HG02763 (cell line): ENCODE data around the gene SCN4A.
"Not testable (repeated sequence)": the region's sequence is repeated elsewhere in the genome, so short reads cannot be mapped to it uniquely, and the experiment has no call there.

Experiments
- ATAC-seq: cut with Tn5 transposase; IDR thresholded peaks from one replicate; pipeline ENCODE4 v1.9.1; 2021; ENCODE audit warnings: mild to moderate bottlenecking, moderate library complexity; ENCODE audit not compliant: unreplicated experiment

Gene SCN4A

DNA sequence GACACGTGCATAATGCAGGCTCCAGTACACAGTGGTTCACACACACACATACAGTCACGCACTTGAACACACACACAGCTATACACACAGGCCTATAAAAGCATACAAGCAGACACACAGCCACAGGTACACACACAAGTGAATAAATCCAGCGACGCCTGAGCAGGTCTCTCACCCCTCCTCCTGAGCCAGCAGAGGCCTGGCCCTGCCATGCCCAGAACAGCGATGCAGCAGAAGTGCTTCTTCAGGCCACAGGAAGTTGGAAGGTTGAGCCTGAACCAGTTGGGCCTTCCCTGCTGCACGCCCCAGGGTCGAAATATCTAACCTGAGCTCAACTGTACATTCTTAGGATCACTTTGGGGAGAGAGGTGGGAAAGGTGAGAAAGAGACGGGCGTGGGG is 33.3 kb downstream of the SCN4A start:
- ATAC-seq, result no peak

DNA sequence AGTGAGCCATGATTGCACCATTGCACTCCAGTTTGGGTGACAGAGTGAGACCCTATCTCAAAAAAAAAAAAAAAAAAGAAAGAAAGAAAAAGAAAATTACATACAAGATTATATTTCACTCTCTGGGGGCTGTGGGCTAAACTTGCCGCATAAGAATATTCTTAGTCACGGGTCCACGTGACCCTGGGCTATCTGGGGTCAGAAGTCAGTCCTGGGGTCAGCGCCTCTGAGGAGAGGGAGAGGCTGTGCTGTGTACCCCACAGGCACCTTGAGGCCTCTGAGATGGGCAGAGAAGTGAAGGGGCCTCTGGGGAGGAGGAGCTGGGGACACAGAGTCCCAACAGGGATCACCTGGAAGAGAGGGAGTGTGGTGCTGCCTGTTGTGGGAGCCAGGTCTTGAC is 34.8 kb downstream of the SCN4A start:
- no peak for ATAC-seq

DNA sequence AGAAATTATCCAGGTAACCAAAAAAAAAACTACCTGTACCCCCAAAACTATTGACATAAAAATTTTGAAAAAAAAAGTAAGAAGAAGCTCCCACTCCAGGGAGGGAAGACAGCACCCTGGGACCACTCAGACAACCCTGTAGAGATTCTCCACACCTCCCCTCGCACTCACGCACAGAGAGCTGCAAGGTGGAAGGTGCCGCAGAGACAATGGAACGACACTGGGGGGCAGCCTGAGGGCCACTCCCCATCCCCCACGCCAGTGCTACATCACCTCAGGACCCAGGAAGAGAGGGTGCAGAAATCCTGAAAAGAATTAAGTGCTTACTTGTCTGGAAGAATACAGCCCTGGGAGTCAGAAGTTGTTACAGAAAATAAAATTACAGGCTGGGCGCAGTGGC is 35.4 kb downstream of the SCN4A start:
- ATAC-seq, result no peak

DNA sequence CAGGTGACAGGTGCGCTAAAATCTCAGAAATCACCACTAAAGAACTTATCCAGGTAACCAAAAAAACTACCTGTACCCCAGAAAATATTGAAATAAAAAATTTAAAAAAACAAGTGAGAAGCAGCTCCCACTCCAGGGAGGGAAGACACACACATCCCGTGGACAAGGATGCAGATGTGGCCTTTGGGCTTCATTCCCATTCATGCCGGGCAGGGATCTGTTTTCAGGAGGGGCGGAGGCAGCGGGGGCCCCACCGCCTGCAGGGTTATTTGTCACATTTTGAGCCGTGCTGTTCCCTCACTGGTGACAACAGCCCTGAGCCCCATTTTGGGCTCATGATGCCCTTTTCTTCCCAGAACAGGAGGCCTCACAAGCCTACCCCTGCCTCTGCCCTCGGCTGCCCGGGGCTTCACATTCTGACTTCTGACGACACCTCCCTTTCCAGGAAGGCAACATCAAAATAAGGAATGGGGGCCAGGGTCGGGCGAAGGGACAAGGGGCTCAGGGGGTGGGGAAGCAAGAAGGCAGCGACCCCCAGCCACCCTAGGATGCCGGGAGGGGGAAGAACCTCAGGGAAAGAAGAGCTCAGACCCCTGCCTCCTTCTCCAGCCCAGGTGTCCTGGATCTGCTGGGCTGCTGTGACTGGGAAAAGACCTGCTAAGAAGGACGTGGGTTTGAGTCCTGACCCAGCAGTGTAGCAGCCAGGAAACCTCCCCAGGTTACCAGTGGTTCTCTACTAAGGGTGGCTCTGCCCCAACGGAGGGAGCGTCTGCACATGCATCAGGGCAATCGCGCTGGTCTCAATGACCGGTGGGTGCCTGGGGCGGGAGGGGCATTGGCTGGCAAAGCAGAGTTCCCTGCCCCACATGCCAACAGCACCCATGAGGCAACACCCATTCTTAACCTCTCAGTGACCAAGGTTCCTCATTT is 38.3 kb downstream of the SCN4A start:
- ATAC-seq, result no peak

DNA sequence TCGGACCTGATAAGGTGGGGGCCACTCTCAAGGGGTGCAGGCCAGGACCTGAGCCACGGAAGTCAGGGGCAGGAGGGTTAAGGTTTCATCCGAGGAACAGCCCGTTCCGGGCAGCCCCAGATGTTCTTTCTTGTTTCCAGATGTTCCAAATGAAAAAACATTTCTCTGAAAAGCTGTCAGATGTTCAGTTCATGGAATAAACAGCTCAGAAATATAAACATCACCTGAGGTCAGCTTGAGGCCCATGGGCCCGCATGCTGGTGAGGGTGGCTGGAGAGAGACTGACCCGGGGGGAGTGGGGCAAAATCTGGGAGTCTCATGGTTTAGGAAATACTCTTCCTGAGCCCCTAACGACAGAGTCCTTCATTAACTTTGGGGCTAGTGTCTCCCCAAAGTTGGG is 39.1 kb downstream of the SCN4A start:
- no peak for ATAC-seq

DNA sequence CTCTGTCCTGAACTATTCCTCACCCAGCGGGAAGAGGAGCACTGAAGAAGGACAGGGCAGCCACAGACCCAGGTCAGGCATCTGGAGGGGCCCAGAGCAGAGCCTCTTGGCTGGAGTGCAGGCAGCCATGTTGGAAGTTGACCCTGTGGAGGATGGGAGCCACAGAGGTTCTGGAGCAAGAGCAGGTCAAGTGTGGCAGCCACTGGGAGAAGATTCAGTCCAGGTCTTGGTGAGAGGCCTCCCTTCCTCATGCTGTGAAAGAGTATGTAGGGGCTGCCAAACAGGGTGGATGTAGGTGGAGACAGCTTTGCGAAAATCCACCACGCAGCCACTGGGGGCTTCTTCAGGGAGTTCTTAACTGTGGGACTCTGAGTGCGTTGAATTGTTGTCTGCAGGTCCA is 40.0 kb downstream of the SCN4A start:
- peak; percentile 1 for ATAC-seq

DNA sequence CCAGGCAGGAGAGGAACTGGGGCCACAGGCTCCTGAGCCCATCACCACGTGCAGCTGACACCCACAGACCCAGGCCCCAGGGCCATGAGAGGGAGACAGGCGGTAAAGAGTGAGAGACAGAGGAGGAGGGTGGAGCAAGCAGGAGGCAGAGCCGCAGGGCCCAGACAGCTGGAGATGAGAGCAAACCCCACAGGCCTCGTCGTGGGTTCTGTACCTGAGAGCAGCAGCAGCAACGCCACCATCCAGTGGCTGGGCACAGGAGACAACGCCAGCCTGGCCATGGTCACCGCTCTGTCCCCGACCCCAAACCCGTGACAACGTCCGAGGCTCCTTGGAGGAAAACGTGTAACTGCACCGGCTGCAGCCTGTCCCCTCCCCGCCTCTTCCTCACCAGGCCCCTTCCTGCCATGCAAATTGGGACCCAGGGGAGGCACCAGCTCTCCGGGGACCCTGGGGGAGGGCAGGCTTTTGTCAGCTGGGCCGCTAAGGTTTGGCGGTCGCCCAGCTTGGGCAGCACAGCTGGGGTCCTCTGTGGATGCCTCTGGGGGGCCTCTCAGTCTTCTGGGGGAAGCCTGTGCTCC is 40.6 kb downstream of the SCN4A start, which contains the start of gene CD79B:
TSS of gene CD79B (minus strand) at position 351 of the 581 bp plus-strand sequence. CDS start at position 281, 70 bp downstream.
- ATAC-seq, result peak; percentile 78

DNA sequence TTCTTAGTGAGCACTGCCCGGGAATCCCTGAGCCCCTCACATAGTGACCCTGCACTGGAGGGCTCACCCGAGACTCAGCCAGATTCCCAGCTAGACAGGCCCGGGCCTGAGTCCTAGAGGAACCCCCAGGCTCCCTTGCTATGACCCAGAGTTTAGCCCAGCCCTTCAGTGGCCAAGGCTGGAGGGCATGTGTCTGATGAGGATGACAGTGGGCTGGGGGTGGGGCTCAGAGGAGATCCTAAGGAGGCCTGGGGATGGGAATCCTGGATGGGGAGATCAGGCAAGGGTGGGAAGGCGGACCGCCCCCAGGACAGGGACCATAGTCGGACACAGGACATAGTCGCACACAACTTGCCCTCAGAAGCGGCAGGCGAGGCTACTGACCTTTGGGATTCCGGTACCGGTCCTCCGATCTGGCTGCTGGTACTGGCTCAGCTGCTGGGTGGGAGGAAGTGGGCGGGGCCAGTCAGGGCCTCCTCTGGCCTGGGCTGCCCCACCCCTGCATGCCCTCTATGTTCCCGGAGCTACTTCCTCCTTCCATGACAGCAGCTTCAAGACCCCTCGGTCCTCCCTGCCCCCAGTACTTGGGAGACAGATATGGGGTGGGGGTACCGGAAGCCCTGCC is 41.7 kb downstream of the SCN4A start:
- ATAC-seq, result peak; percentile 33

DNA sequence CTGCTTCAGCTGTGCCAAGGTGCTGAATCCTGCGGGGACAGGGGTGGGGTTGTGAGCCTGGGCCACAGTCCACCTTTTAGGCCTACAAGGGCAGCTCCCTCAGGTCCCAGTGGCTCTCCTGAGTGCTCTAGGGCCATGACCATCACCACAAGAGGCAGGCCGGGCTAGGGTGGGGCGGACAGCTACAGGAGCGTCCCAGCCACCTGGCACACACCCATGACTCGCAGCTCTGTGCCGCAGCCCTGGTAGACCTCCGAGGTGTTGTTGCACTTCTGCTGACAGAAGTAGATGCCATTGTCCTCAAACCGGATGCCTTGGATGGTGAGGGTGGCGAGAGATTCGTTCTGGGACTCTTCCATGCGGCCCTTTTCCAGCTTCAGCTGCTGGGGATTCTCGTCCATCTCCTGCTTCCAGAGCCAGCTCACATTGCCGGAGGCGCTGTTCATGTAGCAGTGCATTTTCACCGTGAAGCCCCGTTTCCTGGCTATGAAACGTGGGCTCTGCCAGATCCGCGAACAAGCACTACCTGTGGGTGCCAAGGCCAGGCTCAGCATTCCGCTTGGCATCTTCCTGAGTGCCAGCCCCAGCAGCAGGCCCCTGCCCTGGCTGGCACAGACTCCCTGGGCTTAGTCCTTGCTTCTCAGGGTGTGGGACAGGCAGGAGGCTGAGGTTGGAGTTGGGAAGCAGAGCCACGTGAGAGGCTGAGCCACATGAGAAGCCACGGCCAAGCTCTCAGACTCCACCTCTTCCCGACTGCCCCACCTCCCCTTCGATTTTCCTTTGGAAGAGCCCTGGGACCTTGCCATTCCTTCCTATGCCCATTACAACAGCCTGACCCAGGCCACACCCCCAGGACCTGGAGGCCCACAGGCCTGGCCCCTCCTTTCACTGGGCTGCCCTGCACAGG is 42.6 kb downstream of the SCN4A start:
- ATAC-seq, result no peak

DNA sequence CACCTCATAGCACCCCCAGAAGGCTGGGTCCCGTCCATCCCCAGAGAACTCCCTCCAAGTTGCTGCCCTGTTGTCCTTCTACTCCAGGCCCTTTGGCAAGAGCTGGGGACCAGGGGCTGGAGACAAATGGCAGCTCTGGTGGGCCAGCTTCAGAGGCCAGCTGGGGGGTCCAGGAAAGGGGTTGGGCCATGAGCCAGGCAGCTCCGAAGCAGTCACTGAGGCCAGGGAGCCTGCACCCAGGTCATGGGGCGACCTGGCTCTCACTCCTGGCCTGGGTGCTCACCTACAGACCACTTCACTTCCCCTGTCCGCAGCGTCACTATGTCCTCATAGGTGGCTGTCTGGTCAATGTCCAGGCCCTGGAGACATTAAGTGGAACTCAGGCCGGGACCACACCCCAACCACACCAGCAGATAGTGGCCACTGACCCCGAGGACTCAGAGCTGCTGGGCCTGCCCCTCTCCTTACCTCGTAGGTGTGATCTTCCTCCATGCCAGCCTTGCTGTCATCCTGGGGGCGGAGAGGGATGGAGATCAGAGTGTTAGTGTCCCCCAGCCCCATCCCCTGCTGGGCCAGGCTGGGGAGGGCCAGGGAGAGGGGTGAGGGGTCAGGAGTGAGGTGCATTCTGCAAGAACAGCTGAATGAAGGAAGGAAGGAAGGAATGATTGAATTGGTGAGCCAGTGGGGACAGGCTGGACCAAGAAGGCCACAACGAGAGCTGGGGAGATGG is 43.6 kb downstream of the SCN4A start:
- ATAC-seq, result no peak

DNA sequence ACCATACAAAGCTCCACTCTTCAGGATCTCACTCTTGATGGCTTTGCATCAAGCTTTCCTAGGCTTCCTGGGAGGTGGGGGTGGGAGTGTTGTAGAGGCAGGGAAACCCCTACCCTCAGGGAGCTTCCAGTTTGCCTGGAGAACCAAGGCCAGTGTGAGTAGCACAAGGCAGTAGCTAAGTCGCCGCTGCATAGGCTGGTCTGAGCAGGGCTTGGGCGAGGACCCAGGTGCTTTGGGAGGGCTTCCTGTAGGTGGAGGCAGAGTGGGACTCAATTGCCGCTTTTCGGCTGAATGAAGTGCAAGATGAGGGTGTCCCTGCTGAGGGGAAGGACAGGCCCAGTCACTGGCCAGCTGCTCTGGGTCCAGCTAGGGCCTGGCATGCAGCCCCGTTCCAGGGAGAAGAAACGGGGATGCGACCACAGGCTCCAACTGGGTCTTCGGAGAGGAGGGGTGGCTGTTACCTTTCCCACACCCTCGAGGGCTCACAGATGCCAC is 44.5 kb downstream of the SCN4A start:
- no peak for ATAC-seq

DNA sequence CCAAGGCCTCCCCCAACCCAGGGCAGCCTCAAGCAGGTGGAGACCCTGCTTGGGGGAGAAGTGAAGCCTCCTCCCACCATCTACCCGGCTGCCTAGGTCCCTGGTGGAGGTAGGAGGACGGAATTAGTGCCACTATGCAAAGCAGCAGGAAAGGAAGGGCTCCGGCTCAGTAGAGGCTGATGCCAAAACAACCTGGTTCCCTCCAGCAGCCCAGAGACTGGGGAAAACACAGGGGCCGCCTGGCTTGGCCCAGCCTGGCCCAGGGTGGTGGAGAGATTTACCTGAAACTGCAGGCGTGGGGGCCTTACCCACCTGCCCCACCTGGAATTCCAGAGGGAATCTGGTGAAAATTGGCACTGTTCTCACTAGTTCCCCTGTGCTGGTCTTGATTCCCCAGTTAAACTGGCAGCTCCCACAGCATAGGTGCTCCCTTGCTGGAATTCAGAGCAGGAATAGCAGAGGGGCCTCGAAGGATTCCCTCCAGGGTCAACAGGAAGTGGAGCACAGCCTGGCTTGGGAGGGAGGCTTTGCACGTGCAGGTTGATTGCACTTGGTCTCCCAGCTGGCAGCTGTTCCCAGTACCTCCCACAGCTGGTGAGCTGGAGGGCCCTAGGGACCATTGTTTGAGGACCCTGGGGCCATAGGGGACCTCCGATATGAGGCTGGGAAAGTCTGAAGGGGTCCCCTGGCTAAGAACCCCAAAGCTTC is 45.1 kb downstream of the SCN4A start:
- ATAC-seq, result no peak

DNA sequence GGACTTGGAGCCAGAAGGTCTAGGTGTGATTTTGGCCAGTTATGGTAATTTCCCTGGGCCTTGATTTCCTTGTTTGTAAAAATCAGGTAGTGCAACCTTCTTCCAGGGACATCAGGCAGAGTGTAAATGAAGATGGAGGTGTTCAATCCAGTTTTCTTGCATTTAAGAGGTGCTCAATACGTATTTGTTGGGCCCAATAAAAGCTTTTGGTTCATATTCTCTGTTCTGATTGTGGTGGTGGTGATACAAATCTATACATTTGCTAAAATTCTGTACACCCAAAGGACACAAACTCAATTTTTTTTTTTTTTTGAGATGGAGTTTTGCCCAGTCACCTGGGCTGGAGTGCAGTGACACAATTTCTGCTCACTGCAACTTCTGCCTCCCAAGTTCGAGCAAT is 46.6 kb downstream of the SCN4A start:
- no peak for ATAC-seq

DNA sequence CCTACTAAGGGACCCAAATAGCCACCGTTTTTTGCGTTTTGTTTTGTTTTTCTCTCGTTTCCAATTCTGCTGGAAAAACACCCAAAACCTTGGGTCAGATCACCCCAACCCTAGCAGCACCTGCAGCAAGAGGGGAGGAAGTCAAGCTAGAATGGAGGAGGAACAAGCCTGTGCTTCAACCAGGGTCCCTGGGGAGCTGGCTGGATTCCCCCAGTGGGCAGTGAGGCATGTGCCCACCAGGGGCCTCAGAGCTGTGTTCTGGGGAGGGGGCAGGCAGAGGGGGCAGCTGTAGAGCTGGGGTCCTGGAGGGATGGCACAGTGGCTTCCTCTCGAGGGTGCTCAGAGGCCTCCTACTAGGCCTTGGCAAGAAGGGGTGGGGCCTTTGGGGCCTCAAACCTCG is 47.1 kb downstream of the SCN4A start:
- no peak for ATAC-seq

DNA sequence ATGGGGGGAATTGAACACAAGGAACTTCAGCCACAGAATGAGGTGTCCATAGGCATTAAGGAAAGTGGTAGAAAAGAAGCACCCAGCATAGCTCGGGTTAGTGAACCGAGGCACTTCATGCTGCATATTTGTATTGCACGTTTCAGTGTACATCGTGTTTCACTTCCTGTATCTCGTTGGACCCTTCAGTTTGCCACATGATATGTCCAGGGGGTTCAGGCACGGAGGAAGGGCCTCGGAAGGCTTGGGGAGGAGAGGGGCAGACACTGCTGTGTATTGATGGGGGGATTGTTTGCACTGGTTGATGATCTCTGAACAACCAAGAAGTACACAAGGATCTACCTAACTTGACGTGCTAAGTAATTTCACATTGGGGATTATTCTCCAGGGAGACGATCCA is 50.3 kb downstream of the SCN4A start:
- ATAC-seq, result not testable (repeated sequence)

DNA sequence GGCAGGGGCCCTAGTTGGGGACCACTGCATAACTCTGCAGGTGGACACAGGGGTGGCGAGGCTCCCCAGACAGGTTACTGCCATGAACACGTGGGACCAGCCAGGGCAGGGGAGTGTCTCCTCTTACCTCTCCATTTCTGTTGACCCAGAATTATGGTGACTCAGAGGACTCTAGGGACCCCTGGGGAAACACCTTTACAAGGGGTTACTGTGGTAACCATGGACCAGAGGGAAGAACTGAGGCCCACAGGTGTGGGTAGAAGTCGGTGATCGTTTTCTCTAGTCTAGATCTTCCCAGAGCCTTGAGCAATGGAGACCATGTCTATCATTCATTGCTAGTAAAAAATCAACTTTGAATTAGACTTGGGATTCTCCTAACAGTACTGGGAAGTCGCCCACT is 51.9 kb downstream of the SCN4A start:
- ATAC-seq, result not testable (repeated sequence)

DNA sequence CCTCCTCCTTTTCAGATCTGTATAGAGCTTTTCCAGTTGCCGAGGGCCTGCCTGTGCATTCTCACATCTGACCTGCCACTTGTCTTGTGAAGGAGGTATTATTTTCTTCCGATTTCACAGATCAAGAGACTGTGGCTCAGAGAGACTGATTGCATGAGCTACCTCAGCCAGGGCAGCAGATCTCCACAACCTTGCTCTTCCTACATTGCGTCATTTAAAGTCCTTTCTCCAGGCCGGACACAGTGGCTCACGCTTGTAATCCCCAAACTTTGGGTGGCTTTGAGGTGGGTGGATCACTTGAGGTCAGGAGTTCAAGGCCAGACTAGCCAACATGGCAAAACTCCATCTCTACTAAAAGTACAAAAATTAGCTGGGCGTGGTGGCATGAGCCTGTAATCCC is 52.7 kb downstream of the SCN4A start:
- not testable (repeated sequence) for ATAC-seq

DNA sequence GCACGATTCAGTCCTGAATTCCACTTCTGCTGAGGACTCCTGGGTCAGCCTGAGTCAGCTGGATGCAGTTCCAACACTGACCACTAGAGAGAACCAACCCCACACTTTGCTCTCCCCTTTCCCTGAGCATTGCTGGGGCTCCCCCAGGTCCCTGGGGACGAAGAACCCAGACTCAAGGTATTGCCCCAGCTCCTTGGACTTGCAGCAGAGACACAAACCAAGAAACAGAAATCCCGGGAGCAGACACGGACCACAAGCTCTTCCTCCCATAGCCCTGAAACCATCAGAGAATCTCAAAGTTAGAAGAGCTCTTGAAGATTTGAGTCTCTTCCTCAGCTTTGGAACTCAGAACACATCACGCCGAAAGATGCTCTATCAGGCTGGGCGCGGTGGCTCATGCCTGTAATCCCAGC is 53.4 kb downstream of the SCN4A start:
- peak; percentile 70 for ATAC-seq

DNA sequence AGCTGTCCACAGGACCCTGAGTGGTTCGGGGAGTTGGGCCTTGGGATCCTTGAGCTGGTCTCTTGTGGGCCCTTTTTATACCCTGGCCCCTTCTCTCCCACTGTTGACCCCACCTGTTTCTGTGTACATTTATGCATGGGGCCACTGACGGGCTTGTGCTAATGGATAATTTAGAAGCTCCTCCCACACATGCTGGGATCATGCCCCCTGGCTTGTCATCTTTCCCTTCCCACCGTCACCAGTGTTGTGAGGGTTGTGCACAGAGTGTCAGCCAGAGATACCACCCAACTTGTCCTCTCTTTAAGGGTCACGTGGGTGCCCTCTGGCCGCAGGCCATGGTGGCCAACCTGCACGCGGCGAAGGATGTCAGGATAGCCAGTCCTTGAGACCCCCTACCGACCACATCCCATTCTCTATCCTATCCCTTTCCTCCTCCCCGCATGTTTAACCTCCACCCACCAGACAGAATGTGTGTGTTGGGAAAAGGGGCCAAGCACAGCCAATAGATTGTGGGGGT is 53.9 kb downstream of the SCN4A start, which contains the start of gene GH1:
TSS of gene GH1 (minus strand) at position 51 of the 517 bp plus-strand sequence. CDS start 63 bp downstream, outside the sequence.
- not testable (repeated sequence) for ATAC-seq
